OCI-LY1 (cell line): ENCODE results near the gene GRPEL1.

Source experiments
- H2AFZ ChIP-seq: fragments of 200-600 bp; sonication (generic), shearing (Covaris generic); 2 replicates; pipeline ENCODE4 v1.6.0; 2014; ENCODE audit warnings: antibody characterized with exemption, mild to moderate bottlenecking, low read length
- H3F3A ChIP-seq: fragments of 200-600 bp; sonication (generic), shearing (Covaris generic); 2 replicates; pipeline ENCODE4 v1.6.0; 2014; ENCODE audit warnings: mild to moderate bottlenecking, antibody characterized with exemption, low read length, moderate library complexity; ENCODE audit not compliant: insufficient read depth
- H3K27ac ChIP-seq: fragments of 200-600 bp; sonication (generic); 2 replicates; pipeline ENCODE4 v1.5.1; 2014; ENCODE audit warnings: low read length, mixed run types, mild to moderate bottlenecking, low read depth; ENCODE audit not compliant: poor library complexity, severe bottlenecking
- H3K27me3 ChIP-seq: fragments of 200-600 bp; sonication (generic); 2 replicates; pipeline ENCODE4 v1.6.0; 2014; ENCODE audit warnings: antibody characterized with exemption, mild to moderate bottlenecking, low read length, moderate library complexity; ENCODE audit not compliant: insufficient read depth
- H3K36me3 ChIP-seq: fragments of 200-600 bp; sonication (generic); 2 replicates; pipeline ENCODE4 v1.6.1; 2014; ENCODE audit warnings: mild to moderate bottlenecking, antibody characterized with exemption, low read length, moderate library complexity, mixed read lengths; ENCODE audit not compliant: insufficient read depth
- H3K4me1 ChIP-seq: fragments of 200-600 bp; sonication (generic); 2 replicates; pipeline ENCODE4 v1.5.1; 2014; ENCODE audit warnings: mild to moderate bottlenecking, low read length, moderate library complexity; ENCODE audit not compliant: insufficient read depth, severe bottlenecking
- H3K4me2 ChIP-seq: fragments of 200-600 bp; sonication (generic), shearing (Covaris generic); 2 replicates; pipeline ENCODE4 v1.6.1; 2014; ENCODE audit warnings: low read length
- H3K4me3 ChIP-seq: fragments of 200-600 bp; sonication (generic); 2 replicates; pipeline ENCODE4 v1.5.1; 2014; ENCODE audit warnings: low read length, low read depth, mild to moderate bottlenecking, mixed read lengths; ENCODE audit not compliant: poor library complexity, severe bottlenecking
- H3K79me2 ChIP-seq: fragments of 200-600 bp; shearing (Covaris generic); 2 replicates; pipeline ENCODE4 v1.6.1; 2016; ENCODE audit warnings: mixed run types, low read length, mixed read lengths; ENCODE audit not compliant: insufficient read depth
- H3K9ac ChIP-seq: fragments of 200-600 bp; sonication (generic), shearing (Covaris generic); 2 replicates; pipeline ENCODE4 v1.6.1; 2014; ENCODE audit warnings: mild to moderate bottlenecking, low read length, mixed read lengths
- H3K9me2 ChIP-seq: fragments of 200-600 bp; sonication (generic), shearing (Covaris generic); 2 replicates; pipeline ENCODE4 v1.6.1; 2014; ENCODE audit warnings: low read depth, mild to moderate bottlenecking, low read length, mixed read lengths
- H3K9me3 ChIP-seq: fragments of 200-600 bp; shearing (Covaris generic); 2 replicates; pipeline ENCODE4 v1.6.1; 2014; ENCODE audit warnings: low read length, mixed read lengths
- H4K20me1 ChIP-seq: fragments of 200-600 bp; sonication (generic), shearing (Covaris generic); 2 replicates; pipeline ENCODE4 v1.6.0; 2016; ENCODE audit warnings: mild to moderate bottlenecking, low read length; ENCODE audit not compliant: insufficient read depth
- EZH2 ChIP-seq: fragments of 200-600 bp; sonication (generic), shearing (Covaris generic); IDR thresholded peaks from 2 replicates; pipeline ENCODE4 v1.8.0; 2017; ENCODE audit warnings: borderline replicate concordance, mixed run types, mild to moderate bottlenecking, antibody characterized with exemption, low read length, moderate library complexity, mixed read lengths
- TF ChIP-seq, protein P1 (sequence below): fragments of 200-600 bp; sonication (generic), shearing (Covaris generic); IDR thresholded peaks from 2 replicates; pipeline ENCODE4 v1.5.1; 2017; ENCODE audit warnings: mild to moderate bottlenecking, antibody characterized with exemption, low read length, moderate library complexity, mixed read lengths

The GRPEL1 gene

DNA sequence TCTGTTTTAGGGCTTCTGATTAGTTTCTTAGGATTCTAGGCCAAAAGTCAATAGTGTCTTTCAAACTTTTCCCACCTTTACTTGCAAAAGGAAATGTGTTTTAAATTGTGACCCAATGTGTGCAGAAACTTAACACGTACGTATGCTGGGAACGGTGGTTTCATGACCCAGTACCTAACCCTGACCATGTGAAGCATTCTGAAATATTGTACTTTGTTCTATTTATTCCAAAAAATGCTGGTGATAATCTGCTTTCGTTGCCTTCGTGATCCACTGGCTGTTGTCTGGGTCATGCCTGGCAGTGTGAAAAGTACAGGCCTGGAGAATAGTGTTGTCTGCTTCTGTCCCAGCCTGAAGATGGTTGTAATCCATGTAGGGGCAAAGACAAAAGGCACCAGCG, 51.4 kb downstream of the GRPEL1 start:
- no peaks in the 10 kb centered on the region for H3K79me2 ChIP-seq
- H3K4me3 ChIP-seq, result no peak overlapping the region
- H3K9me3 ChIP-seq, result no peaks in the 10 kb centered on the region
- no peak overlapping the region for H2AFZ ChIP-seq
- H3K4me2 ChIP-seq, result no peak overlapping the region
- no peak overlapping the region for H3K9ac ChIP-seq
- H4K20me1 ChIP-seq, result no peaks in the 10 kb centered on the region
- H3K9me2 ChIP-seq, result no peaks in the 10 kb centered on the region
- no peak overlapping the region for H3K27ac ChIP-seq
- H3K27me3 ChIP-seq, result no peaks in the 10 kb centered on the region
- H3K4me1 ChIP-seq, result peaks cover 14% of the 10 kb centered on the region
- H3F3A ChIP-seq, result no peaks in the 10 kb centered on the region
- no peak for TF ChIP-seq EZH2
- TF ChIP-seq, protein P1, sequence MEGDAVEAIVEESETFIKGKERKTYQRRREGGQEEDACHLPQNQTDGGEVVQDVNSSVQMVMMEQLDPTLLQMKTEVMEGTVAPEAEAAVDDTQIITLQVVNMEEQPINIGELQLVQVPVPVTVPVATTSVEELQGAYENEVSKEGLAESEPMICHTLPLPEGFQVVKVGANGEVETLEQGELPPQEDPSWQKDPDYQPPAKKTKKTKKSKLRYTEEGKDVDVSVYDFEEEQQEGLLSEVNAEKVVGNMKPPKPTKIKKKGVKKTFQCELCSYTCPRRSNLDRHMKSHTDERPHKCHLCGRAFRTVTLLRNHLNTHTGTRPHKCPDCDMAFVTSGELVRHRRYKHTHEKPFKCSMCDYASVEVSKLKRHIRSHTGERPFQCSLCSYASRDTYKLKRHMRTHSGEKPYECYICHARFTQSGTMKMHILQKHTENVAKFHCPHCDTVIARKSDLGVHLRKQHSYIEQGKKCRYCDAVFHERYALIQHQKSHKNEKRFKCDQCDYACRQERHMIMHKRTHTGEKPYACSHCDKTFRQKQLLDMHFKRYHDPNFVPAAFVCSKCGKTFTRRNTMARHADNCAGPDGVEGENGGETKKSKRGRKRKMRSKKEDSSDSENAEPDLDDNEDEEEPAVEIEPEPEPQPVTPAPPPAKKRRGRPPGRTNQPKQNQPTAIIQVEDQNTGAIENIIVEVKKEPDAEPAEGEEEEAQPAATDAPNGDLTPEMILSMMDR, result no peak
- H3K36me3 ChIP-seq, result peaks cover 15% of the 10 kb centered on the region

DNA sequence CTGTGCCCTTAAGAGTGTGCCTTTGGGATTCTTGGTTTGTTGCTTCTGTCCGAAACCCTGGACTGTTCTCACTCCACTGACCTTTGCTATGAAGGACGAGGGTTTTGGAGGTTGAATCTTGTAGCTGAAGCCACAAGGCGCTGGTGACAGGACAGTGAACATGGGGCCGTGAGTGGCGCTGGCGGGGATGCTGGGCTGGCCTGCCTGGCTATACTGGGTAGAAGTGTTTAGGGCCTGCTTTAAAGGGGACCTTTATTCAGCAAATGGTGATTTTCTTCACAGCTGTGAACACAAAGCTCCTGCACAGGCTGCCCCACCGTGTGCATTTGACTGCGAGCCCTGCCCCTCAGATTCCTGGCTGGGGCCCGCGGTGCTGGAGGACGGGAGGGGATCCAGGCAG, 51.8 kb downstream of the GRPEL1 start:
- Histone ChIP-seq H3K9me3 (no peaks in the 10 kb centered on the region), H4K20me1 (no peaks in the 10 kb centered on the region), H3K4me1 (peaks cover 14% of the 10 kb centered on the region), H3F3A (no peaks in the 10 kb centered on the region), H3K27me3 (no peaks in the 10 kb centered on the region), H3K27ac (no peak overlapping the region), H2AFZ (no peak overlapping the region), H3K79me2 (no peaks in the 10 kb centered on the region), H3K4me2 (no peak overlapping the region), H3K9me2 (no peaks in the 10 kb centered on the region), H3K36me3 (peaks cover 17% of the 10 kb centered on the region), H3K4me3 (no peak overlapping the region), H3K9ac (no peak overlapping the region)
- TF ChIP-seq EZH2, result no peak

DNA sequence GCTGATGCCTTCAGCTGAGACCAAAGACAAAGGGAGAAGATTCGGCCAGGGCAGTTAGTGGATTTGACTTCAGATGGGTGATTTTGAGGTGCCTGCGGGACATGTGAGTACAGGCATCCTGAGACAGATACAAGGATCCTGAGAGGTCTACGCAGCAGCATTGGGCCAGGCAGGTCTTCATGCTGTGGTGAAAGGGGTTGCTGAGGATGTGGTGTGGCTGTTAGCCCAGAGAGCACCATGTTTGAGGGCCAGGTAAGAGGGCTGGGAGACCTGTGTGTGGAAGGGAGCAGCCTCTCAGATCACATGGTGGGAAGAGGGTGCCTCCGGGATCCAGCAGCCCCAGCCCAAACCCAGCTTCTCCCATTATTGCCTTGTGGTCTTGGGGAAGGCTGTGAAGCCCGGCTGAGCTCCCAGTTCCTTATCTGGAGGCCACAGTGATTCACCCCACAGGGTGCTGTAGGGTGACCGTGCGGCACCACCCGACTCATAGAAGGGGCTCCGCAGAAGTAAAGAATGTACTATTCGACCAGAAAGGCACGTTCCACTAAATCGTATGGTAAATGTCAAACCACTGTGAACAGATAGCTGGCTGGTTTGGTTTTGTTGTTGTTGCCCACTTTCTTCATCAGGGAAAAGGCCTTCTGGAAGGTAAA, 52.4 kb downstream of the GRPEL1 start:
- no peak overlapping the region for H3K4me3 ChIP-seq
- no peaks in the 10 kb centered on the region for H3K9me2 ChIP-seq
- H4K20me1 ChIP-seq, result no peaks in the 10 kb centered on the region
- H3K9me3 ChIP-seq, result no peaks in the 10 kb centered on the region
- H3K9ac ChIP-seq, result no peak overlapping the region
- no peak overlapping the region for H2AFZ ChIP-seq
- peaks cover 23% of the 10 kb centered on the region for H3K36me3 ChIP-seq
- no peak overlapping the region for H3K27ac ChIP-seq
- H3K79me2 ChIP-seq, result no peaks in the 10 kb centered on the region
- no peak overlapping the region for H3K4me2 ChIP-seq
- peaks cover 14% of the 10 kb centered on the region for H3K4me1 ChIP-seq
- TF ChIP-seq EZH2, result no peak
- TF ChIP-seq, protein P1, result no peak
- no peaks in the 10 kb centered on the region for H3K27me3 ChIP-seq
- H3F3A ChIP-seq, result no peaks in the 10 kb centered on the region

DNA sequence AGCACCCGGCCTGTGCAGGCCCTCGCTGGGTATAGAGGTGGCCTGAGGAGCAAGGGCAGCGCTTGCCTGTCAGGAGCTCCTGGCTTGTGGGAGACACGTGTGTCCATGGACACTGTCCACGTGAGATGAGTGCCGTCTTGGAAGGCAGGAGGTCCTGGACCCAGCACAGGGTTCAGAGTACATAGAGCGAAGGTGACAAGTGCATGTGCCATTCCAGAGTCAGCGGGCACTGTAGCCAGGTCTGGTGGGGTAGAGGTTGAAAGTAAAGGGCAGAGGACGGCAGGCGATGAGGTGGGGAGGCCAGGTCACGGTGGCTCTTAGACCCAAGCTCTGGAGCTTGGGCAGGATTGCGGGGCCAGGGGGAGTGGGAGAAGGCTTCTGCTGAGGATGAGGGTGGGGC, 53.0 kb downstream of the GRPEL1 start:
- Histone ChIP-seq H3K9me3 (no peaks in the 10 kb centered on the region), H3K27ac (no peak overlapping the region)

More for the DNA sequence above, 53.0 kb downstream of the GRPEL1 start:
- Histone ChIP-seq H3K9ac (no peak overlapping the region), H3K79me2 (no peaks in the 10 kb centered on the region), H3K4me2 (no peak overlapping the region), H3K4me3 (no peak overlapping the region), H3K36me3 (peaks cover 24% of the 10 kb centered on the region), H3K27me3 (no peaks in the 10 kb centered on the region), H3K4me1 (peaks cover 14% of the 10 kb centered on the region), H2AFZ (no peak overlapping the region), H3K9me2 (no peaks in the 10 kb centered on the region), H3F3A (no peaks in the 10 kb centered on the region), H4K20me1 (no peaks in the 10 kb centered on the region)
- TF ChIP-seq EZH2, result no peak
- TF ChIP-seq, protein P1, result no peak
